ENCODE data around the gene CMC2. TPM values are rescaled to one million over a fixed set of nuclear protein-coding genes. Genes with fewer than 3 reads are reported as not detected.

CMC2 gene
- total RNA-seq, 1 donor from 2014 or later: 76.2 TPM

DNA sequence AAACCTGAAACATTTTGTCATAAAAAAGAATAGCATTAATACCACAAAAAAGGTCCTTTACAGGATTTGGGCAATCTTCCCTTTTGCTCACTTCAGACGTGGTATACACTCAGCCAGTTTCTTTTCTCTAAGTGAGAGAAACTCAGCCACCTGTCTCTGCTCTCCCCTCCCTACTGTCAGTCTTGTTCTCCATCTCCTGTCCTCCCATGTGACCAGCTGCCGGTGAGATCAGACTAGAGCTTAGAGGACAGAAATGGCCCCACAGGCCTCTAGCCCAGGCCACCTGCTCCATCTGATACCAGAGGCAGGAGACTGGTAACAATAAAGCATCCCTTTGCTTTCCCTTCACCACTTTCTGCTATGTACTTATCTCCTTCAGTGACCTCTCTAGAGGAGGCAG is 34.9 kb downstream of the CMC2 start:
- H3K36me3 Mint-ChIP-seq (ENCODE audit: unreplicated experiment): no peaks in the 10 kb centered on the region
- DNase-seq: peak; percentile 75
- peaks cover 3% of the 10 kb centered on the region for H3K27me3 Mint-ChIP-seq (ENCODE audit: unreplicated experiment)
- peak overlapping the region; percentile 93 for H3K27ac Mint-ChIP-seq (ENCODE audit: unreplicated experiment)
- peaks cover 27% of the 10 kb centered on the region for H3K4me1 Mint-ChIP-seq (ENCODE audit: low read depth, unreplicated experiment)
- peaks cover 3% of the 10 kb centered on the region for H3K9me3 Mint-ChIP-seq (ENCODE audit: unreplicated experiment)
- TF ChIP-seq, protein P1, sequence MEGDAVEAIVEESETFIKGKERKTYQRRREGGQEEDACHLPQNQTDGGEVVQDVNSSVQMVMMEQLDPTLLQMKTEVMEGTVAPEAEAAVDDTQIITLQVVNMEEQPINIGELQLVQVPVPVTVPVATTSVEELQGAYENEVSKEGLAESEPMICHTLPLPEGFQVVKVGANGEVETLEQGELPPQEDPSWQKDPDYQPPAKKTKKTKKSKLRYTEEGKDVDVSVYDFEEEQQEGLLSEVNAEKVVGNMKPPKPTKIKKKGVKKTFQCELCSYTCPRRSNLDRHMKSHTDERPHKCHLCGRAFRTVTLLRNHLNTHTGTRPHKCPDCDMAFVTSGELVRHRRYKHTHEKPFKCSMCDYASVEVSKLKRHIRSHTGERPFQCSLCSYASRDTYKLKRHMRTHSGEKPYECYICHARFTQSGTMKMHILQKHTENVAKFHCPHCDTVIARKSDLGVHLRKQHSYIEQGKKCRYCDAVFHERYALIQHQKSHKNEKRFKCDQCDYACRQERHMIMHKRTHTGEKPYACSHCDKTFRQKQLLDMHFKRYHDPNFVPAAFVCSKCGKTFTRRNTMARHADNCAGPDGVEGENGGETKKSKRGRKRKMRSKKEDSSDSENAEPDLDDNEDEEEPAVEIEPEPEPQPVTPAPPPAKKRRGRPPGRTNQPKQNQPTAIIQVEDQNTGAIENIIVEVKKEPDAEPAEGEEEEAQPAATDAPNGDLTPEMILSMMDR (IDR thresholded peaks at IDR 0.05; ENCODE audit: partially characterized antibody, unreplicated experiment): no peak
- H3K4me3 Mint-ChIP-seq (ENCODE audit: unreplicated experiment): peak overlapping the region; percentile 13

DNA sequence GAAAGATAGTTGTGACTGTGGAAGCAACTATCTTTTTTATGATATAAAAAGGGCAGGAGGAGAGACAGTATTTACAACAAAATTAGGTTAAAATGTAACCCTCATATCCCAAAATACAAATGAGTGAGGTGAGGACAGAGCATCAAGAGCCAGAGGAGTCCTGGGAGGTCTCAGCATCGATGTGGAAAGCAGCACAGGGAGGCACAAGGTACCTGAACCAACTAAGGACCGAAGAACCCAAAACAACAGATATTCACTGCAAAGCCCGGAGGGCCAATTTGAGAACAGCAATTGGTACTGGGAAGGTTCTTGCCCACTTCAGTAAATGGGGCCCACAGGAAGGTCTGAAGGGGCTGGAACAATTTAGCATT is 37.6 kb downstream of the CMC2 start:
- Mint-ChIP-seq H3K4me3 (ENCODE audit: unreplicated experiment) (no peak overlapping the region), H3K27ac (ENCODE audit: unreplicated experiment) (no peak overlapping the region), H3K4me1 (ENCODE audit: low read depth, unreplicated experiment) (peaks cover 19% of the 10 kb centered on the region), H3K9me3 (ENCODE audit: unreplicated experiment) (no peaks in the 10 kb centered on the region), H3K27me3 (ENCODE audit: unreplicated experiment) (peaks cover 1% of the 10 kb centered on the region), H3K36me3 (ENCODE audit: unreplicated experiment) (no peaks in the 10 kb centered on the region)
- no peak for DNase-seq
- TF ChIP-seq, protein P1 (IDR thresholded peaks at IDR 0.05; ENCODE audit: partially characterized antibody, unreplicated experiment): no peak

DNA sequence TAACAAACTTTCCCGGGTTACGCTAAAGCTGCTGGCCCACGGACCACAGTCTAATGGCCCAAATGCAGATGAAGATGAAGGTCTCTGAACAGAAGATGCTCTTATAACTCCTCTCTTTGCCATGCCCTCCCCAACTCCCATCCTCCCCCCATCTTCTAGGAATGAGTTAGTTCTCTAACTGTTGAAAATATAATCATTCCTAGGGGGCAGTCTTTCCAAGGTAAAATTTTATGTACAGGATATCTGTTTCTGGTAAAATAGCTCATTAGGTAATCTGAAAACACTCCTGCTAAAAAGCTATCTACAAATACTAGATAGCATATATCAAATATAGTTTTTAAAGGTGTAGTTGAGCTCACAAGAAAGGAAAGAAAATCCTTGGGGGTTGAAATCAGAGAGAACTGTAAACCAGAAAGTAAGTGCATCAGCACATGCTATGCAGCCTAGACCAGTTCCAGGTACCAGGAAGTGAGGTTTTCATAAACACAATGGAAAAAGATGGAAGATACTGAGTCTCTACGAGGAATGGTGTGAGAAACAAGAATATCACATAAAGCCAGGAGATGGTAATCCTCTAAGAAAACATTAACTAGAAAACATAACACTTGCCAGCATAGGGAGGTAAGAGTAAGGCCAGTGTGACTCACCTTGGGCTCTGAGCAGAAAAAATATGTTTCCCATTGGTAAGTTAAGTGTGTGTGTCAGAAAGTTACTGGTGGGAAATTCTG is 38.1 kb downstream of the CMC2 start:
- TF ChIP-seq, protein P1 (IDR thresholded peaks at IDR 0.05; ENCODE audit: partially characterized antibody, unreplicated experiment): no peak
- no peak overlapping the region for H3K27ac Mint-ChIP-seq (ENCODE audit: unreplicated experiment)
- DNase-seq: no peak
- H3K4me3 Mint-ChIP-seq (ENCODE audit: unreplicated experiment): no peak overlapping the region
- no peaks in the 10 kb centered on the region for H3K27me3 Mint-ChIP-seq (ENCODE audit: unreplicated experiment)
- H3K4me1 Mint-ChIP-seq (ENCODE audit: low read depth, unreplicated experiment): peaks cover 16% of the 10 kb centered on the region
- no peaks in the 10 kb centered on the region for H3K9me3 Mint-ChIP-seq (ENCODE audit: unreplicated experiment)
- no peaks in the 10 kb centered on the region for H3K36me3 Mint-ChIP-seq (ENCODE audit: unreplicated experiment)

DNA sequence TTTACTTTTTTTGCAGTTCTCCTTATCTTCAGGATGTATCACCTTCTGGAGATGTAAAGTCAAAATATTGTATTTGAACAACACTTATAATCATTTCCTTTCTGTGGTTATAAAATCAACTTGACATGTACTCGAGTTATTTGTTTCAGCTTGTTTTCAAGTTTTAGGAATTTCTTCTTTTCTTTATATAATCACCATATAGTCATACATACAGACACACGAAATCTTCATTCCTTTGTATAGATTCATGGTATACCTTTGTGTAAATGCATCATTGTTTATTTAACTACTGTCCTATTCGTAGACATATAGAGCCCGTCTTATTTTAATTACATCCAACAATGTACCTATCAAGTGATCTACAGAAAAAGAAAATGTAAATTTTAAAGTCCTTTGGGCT is 40.1 kb downstream of the CMC2 start:
- H3K9me3 Mint-ChIP-seq (ENCODE audit: unreplicated experiment): no peaks in the 10 kb centered on the region
- no peak overlapping the region for H3K4me3 Mint-ChIP-seq (ENCODE audit: unreplicated experiment)
- no peaks in the 10 kb centered on the region for H3K27me3 Mint-ChIP-seq (ENCODE audit: unreplicated experiment)
- no peak overlapping the region for H3K27ac Mint-ChIP-seq (ENCODE audit: unreplicated experiment)
- H3K36me3 Mint-ChIP-seq (ENCODE audit: unreplicated experiment): peaks cover under 1% of the 10 kb centered on the region
- peaks cover 2% of the 10 kb centered on the region for H3K4me1 Mint-ChIP-seq (ENCODE audit: low read depth, unreplicated experiment)
- DNase-seq: no peak
- TF ChIP-seq, protein P1 (IDR thresholded peaks at IDR 0.05; ENCODE audit: partially characterized antibody, unreplicated experiment): no peak

DNA sequence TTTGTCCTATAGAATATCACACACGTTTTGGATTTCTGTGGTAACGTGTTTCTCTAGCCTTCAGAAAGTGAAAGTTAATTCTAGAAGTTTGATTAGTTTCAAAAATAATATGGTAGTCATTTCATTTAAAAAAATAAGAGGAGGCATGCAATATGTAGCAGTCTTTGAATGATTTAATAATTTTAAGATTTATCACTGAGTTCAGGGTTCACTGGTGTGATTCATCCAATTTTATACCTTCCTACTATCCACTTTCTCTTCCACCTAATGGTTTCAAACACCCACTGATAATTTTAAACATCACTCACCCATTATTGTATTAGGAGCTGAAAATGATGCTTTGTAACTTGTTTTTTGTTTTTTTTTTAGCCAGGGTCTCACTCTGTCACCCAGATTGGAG is 42.3 kb downstream of the CMC2 start:
- Mint-ChIP-seq H3K4me3 (ENCODE audit: unreplicated experiment) (no peak overlapping the region), H3K4me1 (ENCODE audit: low read depth, unreplicated experiment) (no peaks in the 10 kb centered on the region), H3K27ac (ENCODE audit: unreplicated experiment) (no peak overlapping the region), H3K36me3 (ENCODE audit: unreplicated experiment) (peaks cover 20% of the 10 kb centered on the region), H3K27me3 (ENCODE audit: unreplicated experiment) (peaks cover 1% of the 10 kb centered on the region), H3K9me3 (ENCODE audit: unreplicated experiment) (peaks cover 9% of the 10 kb centered on the region)
- TF ChIP-seq, protein P1 (IDR thresholded peaks at IDR 0.05; ENCODE audit: partially characterized antibody, unreplicated experiment): no peak
- no peak for DNase-seq
